HepG2 (cell line): ENCODE measurements around the gene SP1. TPM values are rescaled to one million over a fixed set of nuclear protein-coding genes. Genes with fewer than 3 reads are reported as not detected.

Experiments
- CAMTA2 ChIP-seq: sonication (generic); formaldehyde crosslinking; IDR thresholded peaks from 2 replicates; pipeline ENCODE4 v1.4.0; 2020; ENCODE audit warnings: mild to moderate bottlenecking, missing genetic modification reagents, borderline replicate concordance
- GATAD1 ChIP-seq: IDR thresholded peaks from 2 replicates; pipeline ENCODE4 v1.6.1; 2016; ENCODE audit warnings: missing genetic modification reagents, missing compliant biosample characterization
- HMGA1 ChIP-seq: sonication (generic); formaldehyde crosslinking; conservative IDR thresholded peaks from 2 replicates; pipeline ENCODE4 v1.4.0; 2020; ENCODE audit warnings: missing genetic modification reagents
- HNF1B ChIP-seq: sonication (generic); formaldehyde crosslinking; IDR thresholded peaks from 2 replicates; pipeline ENCODE4 v1.5.1; 2020; ENCODE audit warnings: mild to moderate bottlenecking, moderate library complexity, missing genetic modification reagents
- MAFG ChIP-seq: sonication (generic); formaldehyde crosslinking; IDR thresholded peaks from 2 replicates; pipeline ENCODE4 v1.5.1; 2020; ENCODE audit warnings: mild to moderate bottlenecking, missing genetic modification reagents
- NFE2L1 ChIP-seq: sonication (generic); formaldehyde crosslinking; IDR thresholded peaks from 2 replicates; pipeline ENCODE4 v1.4.0; 2020; ENCODE audit warnings: missing genetic modification reagents, mild to moderate bottlenecking, borderline replicate concordance
- POLR2G ChIP-seq: fragments of 200-400 bp; formaldehyde crosslinking; IDR thresholded peaks from 2 replicates; pipeline ENCODE4 v1.6.1; 2018; ENCODE audit warnings: mild to moderate bottlenecking, low read depth, low read length, moderate library complexity
- SALL1 ChIP-seq: sonication (generic); formaldehyde crosslinking; IDR thresholded peaks from 2 replicates; pipeline ENCODE4 v1.8.0; 2022; ENCODE audit warnings: mild to moderate bottlenecking, missing genetic modification reagents
- SRF ChIP-seq: IDR thresholded peaks from 2 replicates; pipeline ENCODE4 v1.6.1; 2011; ENCODE audit warnings: mild to moderate bottlenecking, low read depth, low read length, moderate library complexity
- ZFP36L1 ChIP-seq: sonication (generic); formaldehyde crosslinking; IDR thresholded peaks from 2 replicates; pipeline ENCODE4 v1.8.0; 2022; ENCODE audit warnings: mild to moderate bottlenecking, missing genetic modification reagents, moderate library complexity
- ZGPAT ChIP-seq: IDR thresholded peaks from 2 replicates; pipeline ENCODE4 v1.6.1; 2016; ENCODE audit warnings: mild to moderate bottlenecking
- ZNF510 ChIP-seq: sonication (generic); formaldehyde crosslinking; IDR thresholded peaks from 2 replicates; pipeline ENCODE4 v1.4.0; 2020; ENCODE audit warnings: low read depth, mild to moderate bottlenecking, missing genetic modification reagents
- ZNF570 ChIP-seq: sonication (generic); formaldehyde crosslinking; IDR thresholded peaks from 2 replicates; pipeline ENCODE4 v1.4.0; 2020; ENCODE audit warnings: mild to moderate bottlenecking, missing genetic modification reagents, borderline replicate concordance
- polyA plus RNA-seq, 8 experiments: library from polyadenylated mRNA; depleted of rRNA in 3 of 8; stranded (reverse) in 7 of 8; unstranded in 1 of 8; fragments of >200 nt; fragmentation: Illumina TruSeq in 4 of 8; extraction: Trizol in 4 of 8; gene quantifications; 2 replicates each; pipeline versions ENCODE4 v1.2.1 to v1.2.3, GENCODE V29; 2011 to 2016; ENCODE audit warnings: low read depth in 4 of 8, missing spikeins in 1 of 8, mixed read lengths in 1 of 8; ENCODE audit not compliant: insufficient read depth in 1 of 8
- total RNA-seq, 5 experiments: library from RNA; depleted of rRNA; stranded (reverse); fragments of >200 nt; fragmentation: Illumina TruSeq; extraction: Trizol; gene quantifications; 2 replicates each; pipeline ENCODE4 v1.2.3, GENCODE V29; 2016; ENCODE audit warnings: low read depth in 1 of 5
- TF ChIP-seq, protein P1 (sequence below): sonication (generic); formaldehyde crosslinking; IDR thresholded peaks from 2 replicates; pipeline ENCODE4 v1.4.0; 2020; ENCODE audit warnings: missing genetic modification reagents, mild to moderate bottlenecking, borderline replicate concordance
- TF ChIP-seq, protein P2 (sequence below): IDR thresholded peaks from 2 replicates; pipeline ENCODE4 v1.6.1; 2016; ENCODE audit warnings: missing genetic modification reagents, missing compliant biosample characterization
- TF ChIP-seq, protein P3 (sequence below): sonication (generic); formaldehyde crosslinking; IDR thresholded peaks from 2 replicates; pipeline ENCODE4 v1.4.0; 2020; ENCODE audit warnings: missing genetic modification reagents

SP1 gene
- total and polyA plus RNA-seq, 2 of the 13 experiments (the other 11 are each of a cell fraction or from before 2014, with no cell fraction given): 26.5 to 27.5 TPM

DNA sequence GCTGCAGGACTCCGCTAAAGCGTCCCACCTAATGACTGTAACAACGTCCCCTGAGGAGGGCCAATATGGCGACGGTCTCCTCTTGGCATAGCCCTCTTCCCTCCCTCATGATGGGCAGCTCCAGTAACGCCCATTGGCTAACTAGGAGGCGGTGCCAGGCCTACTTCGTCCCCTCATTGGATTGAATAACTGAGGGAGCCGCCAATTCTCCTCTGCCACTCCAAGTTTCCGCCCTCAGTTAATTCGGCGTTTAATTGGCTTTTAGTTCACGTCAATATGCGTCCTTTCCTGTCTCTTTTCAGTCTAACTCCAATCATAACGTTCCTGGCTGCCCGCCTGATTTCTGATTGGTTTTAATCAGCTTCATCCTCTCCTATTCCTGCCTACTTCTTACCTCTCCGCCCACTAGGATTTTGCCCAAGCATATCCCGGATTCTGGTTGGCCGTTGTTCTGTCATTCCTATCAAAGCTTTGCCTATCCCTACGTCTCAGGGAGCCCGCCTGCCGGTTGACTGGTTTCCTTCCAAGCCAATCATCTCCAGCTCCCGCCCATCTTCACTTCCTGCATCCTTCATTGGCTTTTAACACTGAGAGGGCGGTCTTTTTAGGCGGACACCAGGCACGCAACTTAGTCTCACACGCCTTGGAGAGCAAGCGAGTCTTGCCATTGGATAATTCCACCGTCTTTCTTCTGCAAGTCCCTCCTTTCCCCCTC is 430 bp upstream of the SP1 start (continued):
- TF ChIP-seq ZNF570 (CRISPR knock-in tag): no peak
- no peak for TF ChIP-seq CAMTA2 (CRISPR knock-in tag)
- TF ChIP-seq ZNF510: 0 out of 2 replicates have a peak, but pooled peaks have one; percentile 15
- TF ChIP-seq SALL1 (CRISPR knock-in tag): 0 out of 2 replicates have a peak, but pooled peaks have one; percentile 21
- TF ChIP-seq, protein P1, sequence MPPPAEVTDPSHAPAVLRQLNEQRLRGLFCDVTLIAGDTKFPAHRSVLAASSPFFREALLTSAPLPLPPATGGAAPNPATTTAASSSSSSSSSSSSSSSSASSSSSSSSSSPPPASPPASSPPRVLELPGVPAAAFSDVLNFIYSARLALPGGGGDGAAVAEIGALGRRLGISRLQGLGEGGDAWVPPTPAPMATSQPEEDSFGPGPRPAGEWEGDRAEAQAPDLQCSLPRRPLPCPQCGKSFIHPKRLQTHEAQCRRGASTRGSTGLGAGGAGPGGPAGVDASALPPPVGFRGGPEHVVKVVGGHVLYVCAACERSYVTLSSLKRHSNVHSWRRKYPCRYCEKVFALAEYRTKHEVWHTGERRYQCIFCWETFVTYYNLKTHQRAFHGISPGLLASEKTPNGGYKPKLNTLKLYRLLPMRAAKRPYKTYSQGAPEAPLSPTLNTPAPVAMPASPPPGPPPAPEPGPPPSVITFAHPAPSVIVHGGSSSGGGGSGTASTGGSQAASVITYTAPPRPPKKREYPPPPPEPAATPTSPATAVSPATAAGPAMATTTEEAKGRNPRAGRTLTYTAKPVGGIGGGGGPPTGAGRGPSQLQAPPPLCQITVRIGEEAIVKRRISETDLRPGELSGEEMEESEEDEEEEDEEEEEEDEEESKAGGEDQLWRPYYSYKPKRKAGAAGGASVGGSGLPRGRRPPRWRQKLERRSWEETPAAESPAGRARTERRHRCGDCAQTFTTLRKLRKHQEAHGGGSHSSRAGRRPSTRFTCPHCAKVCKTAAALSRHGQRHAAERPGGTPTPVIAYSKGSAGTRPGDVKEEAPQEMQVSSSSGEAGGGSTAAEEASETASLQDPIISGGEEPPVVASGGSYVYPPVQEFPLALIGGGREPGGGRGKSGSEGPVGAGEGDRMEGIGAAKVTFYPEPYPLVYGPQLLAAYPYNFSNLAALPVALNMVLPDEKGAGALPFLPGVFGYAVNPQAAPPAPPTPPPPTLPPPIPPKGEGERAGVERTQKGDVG (CRISPR knock-in tag): peak; percentile 99
- peak; percentile 47 for TF ChIP-seq GATAD1
- no peak for TF ChIP-seq ZFP36L1 (CRISPR knock-in tag)
- TF ChIP-seq SRF: peak; percentile 62
- TF ChIP-seq HMGA1 (CRISPR knock-in tag): no peak
- TF ChIP-seq, protein P2, sequence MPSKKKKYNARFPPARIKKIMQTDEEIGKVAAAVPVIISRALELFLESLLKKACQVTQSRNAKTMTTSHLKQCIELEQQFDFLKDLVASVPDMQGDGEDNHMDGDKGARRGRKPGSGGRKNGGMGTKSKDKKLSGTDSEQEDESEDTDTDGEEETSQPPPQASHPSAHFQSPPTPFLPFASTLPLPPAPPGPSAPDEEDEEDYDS: peak; percentile 29; the same call in 1 of the 2 replicates
- TF ChIP-seq ZGPAT (CRISPR knock-in tag): peak; percentile 39
- TF ChIP-seq MAFG (CRISPR knock-in tag): no peak
- TF ChIP-seq HNF1B (CRISPR knock-in tag): peak; percentile 18; the same call in 1 of the 2 replicates
- TF ChIP-seq, protein P3, sequence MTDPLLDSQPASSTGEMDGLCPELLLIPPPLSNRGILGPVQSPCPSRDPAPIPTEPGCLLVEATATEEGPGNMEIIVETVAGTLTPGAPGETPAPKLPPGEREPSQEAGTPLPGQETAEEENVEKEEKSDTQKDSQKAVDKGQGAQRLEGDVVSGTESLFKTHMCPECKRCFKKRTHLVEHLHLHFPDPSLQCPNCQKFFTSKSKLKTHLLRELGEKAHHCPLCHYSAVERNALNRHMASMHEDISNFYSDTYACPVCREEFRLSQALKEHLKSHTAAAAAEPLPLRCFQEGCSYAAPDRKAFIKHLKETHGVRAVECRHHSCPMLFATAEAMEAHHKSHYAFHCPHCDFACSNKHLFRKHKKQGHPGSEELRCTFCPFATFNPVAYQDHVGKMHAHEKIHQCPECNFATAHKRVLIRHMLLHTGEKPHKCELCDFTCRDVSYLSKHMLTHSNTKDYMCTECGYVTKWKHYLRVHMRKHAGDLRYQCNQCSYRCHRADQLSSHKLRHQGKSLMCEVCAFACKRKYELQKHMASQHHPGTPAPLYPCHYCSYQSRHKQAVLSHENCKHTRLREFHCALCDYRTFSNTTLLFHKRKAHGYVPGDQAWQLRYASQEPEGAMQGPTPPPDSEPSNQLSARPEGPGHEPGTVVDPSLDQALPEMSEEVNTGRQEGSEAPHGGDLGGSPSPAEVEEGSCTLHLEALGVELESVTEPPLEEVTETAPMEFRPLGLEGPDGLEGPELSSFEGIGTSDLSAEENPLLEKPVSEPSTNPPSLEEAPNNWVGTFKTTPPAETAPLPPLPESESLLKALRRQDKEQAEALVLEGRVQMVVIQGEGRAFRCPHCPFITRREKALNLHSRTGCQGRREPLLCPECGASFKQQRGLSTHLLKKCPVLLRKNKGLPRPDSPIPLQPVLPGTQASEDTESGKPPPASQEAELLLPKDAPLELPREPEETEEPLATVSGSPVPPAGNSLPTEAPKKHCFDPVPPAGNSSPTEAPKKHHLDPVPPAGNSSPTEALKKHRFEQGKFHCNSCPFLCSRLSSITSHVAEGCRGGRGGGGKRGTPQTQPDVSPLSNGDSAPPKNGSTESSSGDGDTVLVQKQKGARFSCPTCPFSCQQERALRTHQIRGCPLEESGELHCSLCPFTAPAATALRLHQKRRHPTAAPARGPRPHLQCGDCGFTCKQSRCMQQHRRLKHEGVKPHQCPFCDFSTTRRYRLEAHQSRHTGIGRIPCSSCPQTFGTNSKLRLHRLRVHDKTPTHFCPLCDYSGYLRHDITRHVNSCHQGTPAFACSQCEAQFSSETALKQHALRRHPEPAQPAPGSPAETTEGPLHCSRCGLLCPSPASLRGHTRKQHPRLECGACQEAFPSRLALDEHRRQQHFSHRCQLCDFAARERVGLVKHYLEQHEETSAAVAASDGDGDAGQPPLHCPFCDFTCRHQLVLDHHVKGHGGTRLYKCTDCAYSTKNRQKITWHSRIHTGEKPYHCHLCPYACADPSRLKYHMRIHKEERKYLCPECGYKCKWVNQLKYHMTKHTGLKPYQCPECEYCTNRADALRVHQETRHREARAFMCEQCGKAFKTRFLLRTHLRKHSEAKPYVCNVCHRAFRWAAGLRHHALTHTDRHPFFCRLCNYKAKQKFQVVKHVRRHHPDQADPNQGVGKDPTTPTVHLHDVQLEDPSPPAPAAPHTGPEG (CRISPR knock-in tag): no peak
- peak; percentile 65 for TF ChIP-seq POLR2G
- TF ChIP-seq NFE2L1 (CRISPR knock-in tag): no peak
